ENCODE data around the gene SLC22A31.

SLC22A31 gene

DNA sequence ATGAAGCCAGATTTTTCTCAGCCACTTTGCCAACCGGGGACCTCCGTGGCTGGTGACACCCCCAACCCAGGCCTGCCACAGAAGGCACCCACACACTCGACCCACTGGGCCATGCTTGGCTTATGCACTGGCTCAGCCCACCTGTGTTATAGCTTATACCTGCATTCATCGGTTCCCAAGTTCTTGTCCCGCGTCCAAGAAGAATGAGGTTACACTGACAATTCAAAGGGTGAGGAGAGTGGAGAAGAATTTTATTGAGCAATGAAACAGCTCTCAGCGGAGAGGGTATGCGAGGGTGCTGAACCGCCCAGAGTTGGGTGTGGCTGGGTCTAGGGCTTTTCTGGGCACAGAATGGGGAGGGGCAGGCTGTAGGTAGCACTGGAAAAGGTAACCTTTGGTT is 51.0 kb downstream of the SLC22A31 start:
- DNase-seq (ENCODE audit: low read depth): no peak

DNA sequence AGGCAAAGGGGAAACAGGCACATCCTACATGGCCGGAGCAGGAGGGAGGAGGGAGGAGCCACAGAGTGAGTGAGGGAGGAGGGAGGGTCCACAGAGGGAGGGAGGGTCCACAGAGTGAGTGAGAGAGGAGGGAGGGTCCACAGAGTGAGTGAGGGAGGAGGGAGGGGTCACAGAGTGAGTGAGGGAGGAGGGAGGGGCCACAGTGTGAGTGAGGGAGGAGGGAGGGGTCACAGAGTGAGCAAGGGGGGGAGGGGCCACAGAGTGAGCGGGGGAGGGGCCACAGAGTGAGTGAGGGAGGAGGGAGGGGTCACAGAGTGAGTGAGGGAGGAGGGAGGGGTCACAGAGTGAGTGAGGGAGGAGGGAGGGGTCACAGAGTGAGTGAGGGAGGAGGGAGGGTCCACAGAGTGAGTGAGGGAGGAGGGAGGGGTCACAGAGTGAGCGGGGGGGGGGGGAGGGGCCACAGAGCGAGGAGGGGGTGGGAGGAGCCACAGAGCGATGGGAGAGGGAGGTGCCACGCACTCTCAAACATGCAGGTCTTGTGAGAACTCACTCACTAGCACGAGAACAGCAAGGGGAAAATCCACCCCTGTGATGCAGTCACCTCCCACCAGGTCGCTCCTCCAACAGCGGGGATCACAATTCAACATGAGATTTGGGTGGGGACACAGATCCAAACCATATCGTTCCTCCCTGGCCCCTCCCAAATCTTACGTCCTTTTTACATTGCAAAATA is 53.1 kb downstream of the SLC22A31 start:
- no peak for DNase-seq (ENCODE audit: low read depth)

DNA sequence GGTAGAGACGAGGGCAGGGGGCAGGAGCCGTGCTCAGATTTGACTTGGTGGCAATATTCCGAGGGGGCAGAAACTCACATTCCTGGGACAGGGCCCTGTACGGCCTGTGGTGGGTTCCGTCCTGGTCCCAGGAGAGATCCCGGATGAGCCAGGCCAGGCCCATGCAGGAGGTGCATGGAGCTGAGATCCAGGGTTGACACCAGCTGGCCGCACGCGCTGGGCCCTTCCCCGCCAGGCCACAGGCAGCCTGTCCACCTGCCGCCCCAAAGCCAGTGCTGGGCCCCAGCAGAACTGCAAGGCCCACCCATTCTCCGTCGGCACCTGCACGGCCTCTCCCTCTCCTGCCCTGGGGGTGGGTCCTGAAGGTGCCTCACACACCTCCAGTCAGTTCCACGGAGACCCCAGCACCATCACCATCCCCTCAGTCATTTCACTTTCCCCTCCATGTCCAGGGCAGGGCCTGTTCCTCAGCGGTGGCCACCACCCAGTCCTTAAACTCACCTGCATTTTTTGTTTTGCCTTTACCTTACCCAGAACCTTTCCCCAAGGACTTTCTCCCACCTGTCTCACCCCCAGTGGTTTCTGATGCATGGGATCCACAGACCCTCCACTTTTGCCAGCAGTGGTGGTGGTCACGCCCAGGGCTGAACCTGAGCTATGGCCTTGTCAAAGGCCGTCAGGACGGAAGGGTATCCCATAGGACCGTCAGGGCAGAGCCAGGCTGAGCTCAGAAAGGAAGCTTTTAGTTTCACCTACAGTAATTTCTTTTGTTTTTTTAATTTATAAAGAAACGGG is 53.9 kb downstream of the SLC22A31 start:
- no peak for DNase-seq (ENCODE audit: low read depth)

All from T follicular helper cell (primary cell).